GM12864 (cell line): ENCODE results near the gene FYCO1.

ENCODE experiments used
- DNase-seq: peaks from one replicate; pipeline ENCODE4 v3.0.0-alpha.2; 2011; ENCODE audit warnings: low read depth
- H3K4me3 ChIP-seq: 2 replicates; pipeline ENCODE4 v1.5.1; 2011; ENCODE audit warnings: mild to moderate bottlenecking, low read depth, low read length, control low read depth
- CTCF ChIP-seq: IDR thresholded peaks from 2 replicates; pipeline ENCODE4 v1.5.1; 2011; ENCODE audit warnings: low read depth, mild to moderate bottlenecking, moderate library complexity, low read length, control low read depth, inconsistent platforms; ENCODE audit errors: missing control alignments

FYCO1 gene

GRCh38 chr3:45910892-45911291, 84.7 kb downstream of the FYCO1 start:
- no peak overlapping the region for H3K4me3 ChIP-seq
- TF ChIP-seq CTCF, result no peak
- no peak for DNase-seq

- no peak overlapping the region for H3K4me3 ChIP-seq
- DNase-seq, result no peak
- TF ChIP-seq CTCF, result no peak
Observed at GRCh38 chr3:45909542-45909941, 86.1 kb downstream of the FYCO1 start.

GRCh38 chr3:45908761-45909160, 86.9 kb downstream of the FYCO1 start:
- no peak for DNase-seq
- no peak for TF ChIP-seq CTCF
- H3K4me3 ChIP-seq, result no peak overlapping the region

- no peak overlapping the region for H3K4me3 ChIP-seq
- no peak for DNase-seq
- TF ChIP-seq CTCF, result no peak
Observed at GRCh38 chr3:45907769-45908705, 87.6 kb downstream of the FYCO1 start.

- peak; percentile 51 for TF ChIP-seq CTCF
- DNase-seq, result no peak
- H3K4me3 ChIP-seq, result no peak overlapping the region
Observed at GRCh38 chr3:45906681-45907407, 88.8 kb downstream of the FYCO1 start.

- H3K4me3 ChIP-seq, result no peak overlapping the region
- DNase-seq, result no peak
- no peak for TF ChIP-seq CTCF
Observed at GRCh38 chr3:45905755-45906154, 89.9 kb downstream of the FYCO1 start.
